OCI-LY7 (cell line): ENCODE measurements around the gene SFSWAP. TPM values are rescaled to one million over a fixed set of nuclear protein-coding genes. Genes with fewer than 3 reads are reported as not detected.

ENCODE experiments used
- BruUV-seq: library from RNA; stranded (reverse); fragments of 400-500 nt; replicated peaks from 2 replicates; lab custom pipeline; 2021; lab: Mats Ljungman, UMichigan
- CTCF ChIA-PET: fragments of 300-600 bp; sonication (Branson Sonifier 250); formaldehyde crosslinking; loops from one replicate; lab custom pipeline; 2022; ENCODE audit warnings: antibody characterized with exemption; ENCODE audit not compliant: unreplicated experiment; lab: Charles Lee
- POLR2A ChIA-PET: fragments of 300-600 bp; sonication (Branson Sonifier 250); formaldehyde crosslinking; loops from one replicate; lab custom pipeline; 2022; ENCODE audit warnings: antibody characterized with exemption; lab: Charles Lee
- DNase-seq: peaks from one replicate; pipeline ENCODE4 v3.0.0-alpha.2; 2015; ENCODE audit warnings: low spot score
- H2AFZ ChIP-seq: fragments of 200-600 bp; sonication (generic), shearing (Covaris generic); 2 replicates; pipeline ENCODE4 v1.6.1; 2014; ENCODE audit warnings: mild to moderate bottlenecking, antibody characterized with exemption, low read length, moderate library complexity
- H3K27ac ChIP-seq: fragments of 200-600 bp; sonication (generic); 2 replicates; pipeline ENCODE4 v1.5.1; 2014; ENCODE audit warnings: mixed run types, low read depth, mild to moderate bottlenecking, moderate library complexity, low read length, inconsistent platforms; ENCODE audit not compliant: poor library complexity, severe bottlenecking
- H3K36me3 ChIP-seq: fragments of 200-600 bp; sonication (generic); 2 replicates; pipeline ENCODE4 v1.6.1; 2014; ENCODE audit warnings: mild to moderate bottlenecking, antibody characterized with exemption, low read length, moderate library complexity, mixed read lengths; ENCODE audit not compliant: insufficient read depth
- H3K4me1 ChIP-seq: fragments of 200-600 bp; sonication (generic); 2 replicates; pipeline ENCODE4 v1.5.1; 2014; ENCODE audit warnings: mild to moderate bottlenecking, low read length; ENCODE audit not compliant: insufficient read depth, poor library complexity, severe bottlenecking
- H3K4me2 ChIP-seq: fragments of 200-600 bp; sonication (generic); 2 replicates; pipeline ENCODE4 v1.6.1; 2014; ENCODE audit warnings: mild to moderate bottlenecking, low read length
- H3K4me3 ChIP-seq: fragments of 200-600 bp; sonication (generic); 2 replicates; pipeline ENCODE4 v1.5.1; 2014; ENCODE audit warnings: mild to moderate bottlenecking, low read depth, low read length; ENCODE audit not compliant: poor library complexity, severe bottlenecking
- H3K79me2 ChIP-seq: fragments of 200-600 bp; sonication (generic); 2 replicates; pipeline ENCODE4 v1.6.1; 2016; ENCODE audit warnings: low read depth, mild to moderate bottlenecking, low read length, moderate library complexity, mixed read lengths; ENCODE audit not compliant: insufficient read depth
- H3K9me2 ChIP-seq: fragments of 200-600 bp; sonication (generic); 2 replicates; pipeline ENCODE4 v1.6.1; 2016; ENCODE audit warnings: mild to moderate bottlenecking, low read length, mixed read lengths; ENCODE audit not compliant: insufficient read depth
- H3K9me3 ChIP-seq: fragments of 200-600 bp; sonication (generic); 2 replicates; pipeline ENCODE4 v1.6.1; 2014; ENCODE audit warnings: mild to moderate bottlenecking, mixed run types, low read length, mixed read lengths
- H4K20me1 ChIP-seq: fragments of 200-600 bp; sonication (generic); 2 replicates; pipeline ENCODE4 v1.6.1; 2014; ENCODE audit warnings: mild to moderate bottlenecking, antibody characterized with exemption, low read length, moderate library complexity, mixed read lengths; ENCODE audit not compliant: insufficient read depth
- EZH2phosphoT487 ChIP-seq: fragments of 200-600 bp; sonication (generic); IDR thresholded peaks from 2 replicates; pipeline ENCODE4 v1.6.1; 2018; ENCODE audit warnings: low read depth, borderline replicate concordance, mild to moderate bottlenecking, mixed run types, antibody characterized with exemption, low read length, moderate library complexity, mixed read lengths
- intact Hi-C: fragments of 100-400 bp; cut with micrococcal nuclease; formaldehyde crosslinking; loops from one replicate; pipeline ENCODE4 v1.10.0; 2022; ENCODE audit not compliant: unreplicated experiment
- total RNA-seq, 2 experiments: library from RNA; depleted of rRNA in 1 of 2; stranded (reverse); fragments of >200 nt in 1 of 2; shearing (Covaris generic) in 1 of 2; gene quantifications; 2 replicates each; pipeline ENCODE4 v1.2.3, GENCODE V29; 2014 to 2022
- TF ChIP-seq, protein P1 (sequence below): fragments of 200-600 bp; sonication (generic); conservative IDR thresholded peaks from 2 replicates; pipeline ENCODE4 v1.5.1; 2014; ENCODE audit warnings: mild to moderate bottlenecking, antibody characterized with exemption, low read length, moderate library complexity, mixed read lengths

Gene SFSWAP
- total RNA-seq, 2 experiments from 2014 or later: 54.0 to 87.1 TPM

DNA sequence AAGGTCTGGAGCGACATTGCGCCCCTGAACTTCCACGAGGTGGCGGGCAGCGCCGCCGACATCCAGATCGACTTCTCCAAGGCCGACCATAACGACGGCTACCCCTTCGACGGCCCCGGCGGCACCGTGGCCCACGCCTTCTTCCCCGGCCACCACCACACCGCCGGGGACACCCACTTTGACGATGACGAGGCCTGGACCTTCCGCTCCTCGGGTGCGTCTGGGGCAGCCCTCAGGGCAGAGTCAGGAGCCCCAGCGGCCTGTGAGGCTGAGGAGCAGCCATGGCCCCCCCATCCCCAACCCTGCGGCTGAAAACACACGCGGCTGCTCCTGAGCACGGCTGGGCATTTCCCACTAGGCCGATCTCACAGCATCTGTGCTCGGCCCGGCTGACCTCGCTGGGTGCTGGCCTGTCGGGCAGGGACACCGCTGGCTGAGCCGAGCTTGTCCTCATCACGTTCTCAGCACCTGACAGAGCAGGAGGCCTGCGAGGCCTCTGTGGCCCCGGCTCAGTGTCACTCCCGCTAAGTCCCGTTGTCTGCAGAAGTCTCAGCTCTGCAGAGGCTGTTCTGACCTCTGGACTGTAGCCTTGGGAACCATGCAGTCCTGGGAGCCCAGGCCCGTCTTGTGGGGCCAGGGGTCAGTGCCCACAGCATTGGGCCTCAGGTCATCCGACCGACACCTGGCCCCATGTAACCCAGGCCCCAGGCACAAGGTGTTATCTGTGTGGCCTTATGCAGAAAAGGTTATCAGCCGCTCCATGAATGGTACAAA is 129.9 kb downstream of the SFSWAP start:
- POLR2A ChIA-PET: no interaction called here
- H3K4me3 ChIP-seq: no peak overlapping the region
- no peaks in the 10 kb centered on the region for H3K79me2 ChIP-seq
- no peak for TF ChIP-seq EZH2phosphoT487
- TF ChIP-seq, protein P1, sequence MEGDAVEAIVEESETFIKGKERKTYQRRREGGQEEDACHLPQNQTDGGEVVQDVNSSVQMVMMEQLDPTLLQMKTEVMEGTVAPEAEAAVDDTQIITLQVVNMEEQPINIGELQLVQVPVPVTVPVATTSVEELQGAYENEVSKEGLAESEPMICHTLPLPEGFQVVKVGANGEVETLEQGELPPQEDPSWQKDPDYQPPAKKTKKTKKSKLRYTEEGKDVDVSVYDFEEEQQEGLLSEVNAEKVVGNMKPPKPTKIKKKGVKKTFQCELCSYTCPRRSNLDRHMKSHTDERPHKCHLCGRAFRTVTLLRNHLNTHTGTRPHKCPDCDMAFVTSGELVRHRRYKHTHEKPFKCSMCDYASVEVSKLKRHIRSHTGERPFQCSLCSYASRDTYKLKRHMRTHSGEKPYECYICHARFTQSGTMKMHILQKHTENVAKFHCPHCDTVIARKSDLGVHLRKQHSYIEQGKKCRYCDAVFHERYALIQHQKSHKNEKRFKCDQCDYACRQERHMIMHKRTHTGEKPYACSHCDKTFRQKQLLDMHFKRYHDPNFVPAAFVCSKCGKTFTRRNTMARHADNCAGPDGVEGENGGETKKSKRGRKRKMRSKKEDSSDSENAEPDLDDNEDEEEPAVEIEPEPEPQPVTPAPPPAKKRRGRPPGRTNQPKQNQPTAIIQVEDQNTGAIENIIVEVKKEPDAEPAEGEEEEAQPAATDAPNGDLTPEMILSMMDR: no peak
- intact Hi-C loops: no loop called here
- no peaks in the 10 kb centered on the region for H3K36me3 ChIP-seq
- H2AFZ ChIP-seq: no peak overlapping the region
- BruUV-seq: no TSS peak
- H4K20me1 ChIP-seq: no peaks in the 10 kb centered on the region
- no peak overlapping the region for H3K4me2 ChIP-seq
- H3K27ac ChIP-seq: no peak overlapping the region
- no peaks in the 10 kb centered on the region for H3K9me3 ChIP-seq
- no peaks in the 10 kb centered on the region for H3K4me1 ChIP-seq
- H3K9me2 ChIP-seq: no peaks in the 10 kb centered on the region
- DNase-seq: no peak
- CTCF ChIA-PET: no interaction called here

DNA sequence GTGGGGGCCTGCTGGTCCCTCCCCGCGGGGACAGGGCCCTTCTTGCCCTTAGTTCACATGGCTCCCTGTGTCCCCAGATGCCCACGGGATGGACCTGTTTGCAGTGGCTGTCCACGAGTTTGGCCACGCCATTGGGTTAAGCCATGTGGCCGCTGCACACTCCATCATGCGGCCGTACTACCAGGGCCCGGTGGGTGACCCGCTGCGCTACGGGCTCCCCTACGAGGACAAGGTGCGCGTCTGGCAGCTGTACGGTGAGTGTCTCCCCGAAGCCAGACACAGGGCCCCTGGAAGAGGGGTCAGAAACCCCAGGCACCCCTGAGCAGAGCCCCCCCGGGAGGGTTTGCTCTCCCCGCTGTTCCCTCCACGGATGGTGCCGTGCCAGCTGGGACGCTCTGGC is 130.7 kb downstream of the SFSWAP start:
- no peak overlapping the region for H3K4me2 ChIP-seq
- BruUV-seq: no TSS peak
- H3K4me1 ChIP-seq: no peaks in the 10 kb centered on the region
- H3K36me3 ChIP-seq: no peaks in the 10 kb centered on the region
- no peaks in the 10 kb centered on the region for H3K79me2 ChIP-seq
- intact Hi-C loops: no loop called here
- H3K4me3 ChIP-seq: no peak overlapping the region
- TF ChIP-seq, protein P1: no peak
- no peak for TF ChIP-seq EZH2phosphoT487
- no peak overlapping the region for H3K27ac ChIP-seq
- H3K9me3 ChIP-seq: no peaks in the 10 kb centered on the region
- no peak overlapping the region for H2AFZ ChIP-seq
- CTCF ChIA-PET: no interaction called here
- DNase-seq: no peak
- H3K9me2 ChIP-seq: no peaks in the 10 kb centered on the region
- H4K20me1 ChIP-seq: no peaks in the 10 kb centered on the region
- POLR2A ChIA-PET: no interaction called here

DNA sequence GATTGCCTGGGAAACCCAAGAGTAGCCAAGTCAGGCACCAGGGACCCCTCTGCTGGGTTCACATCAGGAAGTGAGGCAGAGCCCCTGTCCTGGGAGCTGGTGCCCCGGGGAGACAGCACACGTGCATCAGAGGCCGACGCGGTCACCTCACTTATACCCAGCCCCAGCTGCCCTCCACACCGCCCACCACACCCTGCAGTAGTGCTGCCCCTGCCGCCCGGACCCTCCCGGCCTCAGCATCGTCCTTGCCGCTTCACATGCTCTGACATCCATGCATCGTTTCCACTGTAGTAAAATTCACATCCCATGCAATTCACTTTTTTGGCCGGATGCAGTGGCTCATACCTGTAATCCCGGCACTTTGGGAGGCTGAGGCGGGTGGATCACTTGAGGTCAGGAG is 131.3 kb downstream of the SFSWAP start:
- Histone ChIP-seq H3K27ac (no peak overlapping the region), H3K4me2 (no peak overlapping the region), H2AFZ (no peak overlapping the region), H3K4me3 (no peak overlapping the region), H4K20me1 (no peaks in the 10 kb centered on the region), H3K9me3 (no peaks in the 10 kb centered on the region), H3K9me2 (no peaks in the 10 kb centered on the region), H3K79me2 (no peaks in the 10 kb centered on the region), H3K4me1 (no peaks in the 10 kb centered on the region), H3K36me3 (no peaks in the 10 kb centered on the region)
- intact Hi-C loops: no loop called here
- POLR2A ChIA-PET: interaction anchor here (0.7 kb wide), 1 partner anchor 520 kb away, joined by 3 read pairs; no protein-coding TSS in a partner anchor
- CTCF ChIA-PET: no interaction called here
- TF ChIP-seq, protein P1: no peak
- TF ChIP-seq EZH2phosphoT487: no peak
- DNase-seq: no peak
- BruUV-seq: no TSS peak
